Liver (tissue), 2 donors: ENCODE results near the gene NCKAP5L.

Experiments
- GABPA ChIP-seq, 2 donors: IDR thresholded peaks in 1 of 2; conservative IDR thresholded peaks in 1 of 2; 2 replicates each; pipeline ENCODE4 v1.6.1; 2016; ENCODE audit warnings: antibody characterized with exemption in 2 of 2, mild to moderate bottlenecking in 1 of 2, moderate library complexity in 1 of 2
- MAX ChIP-seq: IDR thresholded peaks from 2 replicates; pipeline ENCODE4 v1.6.1; 2016; ENCODE audit warnings: antibody characterized with exemption
- RAD21 ChIP-seq, 2 donors: IDR thresholded peaks; 2 replicates each; pipeline ENCODE4 v1.6.1; 2016; ENCODE audit warnings: antibody characterized with exemption in 2 of 2, mild to moderate bottlenecking in 2 of 2
- TF ChIP-seq, protein P1 (sequence below): IDR thresholded peaks from 2 replicates; pipeline ENCODE4 v1.6.1; 2016; ENCODE audit warnings: antibody characterized with exemption
- TF ChIP-seq, protein P2 (sequence below): IDR thresholded peaks from 2 replicates; pipeline ENCODE4 v1.6.1; 2016; ENCODE audit warnings: antibody characterized with exemption, mild to moderate bottlenecking
- donor health status: healthy.

DNA sequence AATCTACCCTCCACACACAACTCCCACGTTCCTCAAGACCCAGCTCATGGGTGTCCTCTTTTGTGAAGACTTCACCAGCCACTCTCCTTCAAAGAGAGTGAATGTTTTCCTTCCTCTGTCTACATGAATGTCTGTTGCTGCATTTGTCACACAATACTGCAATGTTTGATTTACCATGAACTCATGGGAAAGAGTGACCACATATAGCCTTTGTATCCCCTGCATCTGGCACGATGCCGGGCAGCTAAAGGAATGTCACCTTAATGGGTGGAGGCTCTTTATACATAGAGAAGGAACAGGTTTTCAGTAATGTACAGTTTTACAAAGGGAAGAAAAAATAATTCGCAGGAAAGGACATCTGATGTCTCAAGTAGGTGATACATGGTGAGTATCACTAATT lies 26.8 kb upstream of the NCKAP5L start:
- TF ChIP-seq, protein P1, sequence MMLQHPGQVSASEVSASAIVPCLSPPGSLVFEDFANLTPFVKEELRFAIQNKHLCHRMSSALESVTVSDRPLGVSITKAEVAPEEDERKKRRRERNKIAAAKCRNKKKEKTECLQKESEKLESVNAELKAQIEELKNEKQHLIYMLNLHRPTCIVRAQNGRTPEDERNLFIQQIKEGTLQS, result no peak
- TF ChIP-seq MAX (no peak), GABPA (IDR thresholded peaks at IDR 0.05 in 1 of 2, conservative IDR thresholded peaks at IDR 0.05 in 1 of 2) (no peak), RAD21 (IDR thresholded peaks at IDR 0.05) (no peak)
- TF ChIP-seq, protein P2, sequence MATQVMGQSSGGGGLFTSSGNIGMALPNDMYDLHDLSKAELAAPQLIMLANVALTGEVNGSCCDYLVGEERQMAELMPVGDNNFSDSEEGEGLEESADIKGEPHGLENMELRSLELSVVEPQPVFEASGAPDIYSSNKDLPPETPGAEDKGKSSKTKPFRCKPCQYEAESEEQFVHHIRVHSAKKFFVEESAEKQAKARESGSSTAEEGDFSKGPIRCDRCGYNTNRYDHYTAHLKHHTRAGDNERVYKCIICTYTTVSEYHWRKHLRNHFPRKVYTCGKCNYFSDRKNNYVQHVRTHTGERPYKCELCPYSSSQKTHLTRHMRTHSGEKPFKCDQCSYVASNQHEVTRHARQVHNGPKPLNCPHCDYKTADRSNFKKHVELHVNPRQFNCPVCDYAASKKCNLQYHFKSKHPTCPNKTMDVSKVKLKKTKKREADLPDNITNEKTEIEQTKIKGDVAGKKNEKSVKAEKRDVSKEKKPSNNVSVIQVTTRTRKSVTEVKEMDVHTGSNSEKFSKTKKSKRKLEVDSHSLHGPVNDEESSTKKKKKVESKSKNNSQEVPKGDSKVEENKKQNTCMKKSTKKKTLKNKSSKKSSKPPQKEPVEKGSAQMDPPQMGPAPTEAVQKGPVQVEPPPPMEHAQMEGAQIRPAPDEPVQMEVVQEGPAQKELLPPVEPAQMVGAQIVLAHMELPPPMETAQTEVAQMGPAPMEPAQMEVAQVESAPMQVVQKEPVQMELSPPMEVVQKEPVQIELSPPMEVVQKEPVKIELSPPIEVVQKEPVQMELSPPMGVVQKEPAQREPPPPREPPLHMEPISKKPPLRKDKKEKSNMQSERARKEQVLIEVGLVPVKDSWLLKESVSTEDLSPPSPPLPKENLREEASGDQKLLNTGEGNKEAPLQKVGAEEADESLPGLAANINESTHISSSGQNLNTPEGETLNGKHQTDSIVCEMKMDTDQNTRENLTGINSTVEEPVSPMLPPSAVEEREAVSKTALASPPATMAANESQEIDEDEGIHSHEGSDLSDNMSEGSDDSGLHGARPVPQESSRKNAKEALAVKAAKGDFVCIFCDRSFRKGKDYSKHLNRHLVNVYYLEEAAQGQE, result no peak
